Left lung (tissue), 10 donors: ENCODE measurements around the gene DBN1. TPM values are rescaled to one million over a fixed set of nuclear protein-coding genes. Genes with fewer than 3 reads are reported as not detected.

Source experiments
- ATAC-seq: fragments of 200-7000 bp; cut with Tn5 transposase; one replicate; pipeline ENCODE4 v1.9.1; 2020; ENCODE audit warnings: moderate library complexity
- DNase-seq, 4 donors: peaks; one replicate each; pipeline ENCODE4 v3.0.0-alpha.2; 2013 to 2020
- H3K27ac ChIP-seq, 2 donors: fragments of 200-600 bp; sonication (generic) in 1 of 2; one replicate each; pipeline versions ENCODE4 v1.5.0 to v1.8.0; 2020 to 2021
- H3K27me3 ChIP-seq, 2 donors: fragments of 200-600 bp; sonication (generic) in 1 of 2; one replicate each; pipeline versions ENCODE4 v1.5.0 to v1.8.0; 2020 to 2021
- H3K36me3 ChIP-seq, 2 donors: fragments of 200-600 bp; sonication (generic) in 1 of 2; one replicate each; pipeline versions ENCODE4 v1.5.0 to v1.8.0; 2020 to 2021
- H3K4me1 ChIP-seq, 2 donors: fragments of 200-600 bp; one replicate each; pipeline ENCODE4 v1.8.0; 2021
- H3K4me3 ChIP-seq, 2 donors: fragments of 200-600 bp; sonication (generic) in 1 of 2; one replicate each; pipeline versions ENCODE4 v1.5.0 to v1.8.0; 2020 to 2021; ENCODE audit warnings: mild to moderate bottlenecking in 1 of 2
- H3K9me3 ChIP-seq, 2 donors: fragments of 200-600 bp; sonication (generic) in 1 of 2; one replicate each; pipeline versions ENCODE4 v1.5.0 to v1.8.0; 2020 to 2021
- intact Hi-C, 2 donors: fragments of 100-400 bp; cut with DNase I; formaldehyde crosslinking; loops; one replicate each; pipeline versions ENCODE4 v1.11.2 to v1.14.2; 2022
- polyA plus RNA-seq, 6 donors: library from polyadenylated mRNA; unstranded; fragments of 120-200 nt; gene quantifications; one replicate each; pipeline ENCODE4 v1.2.1, GENCODE V29; 2013; ENCODE audit not compliant: insufficient read length in 6 of 6
- total RNA-seq, 2 donors: library from RNA; stranded (reverse); fragmentation: NEBNext Ultra II Directional; extraction: Animal tissue kit (Norgen Biotek cat#: 25700); gene quantifications; one replicate each; pipeline ENCODE4 v1.2.1, GENCODE V29; 2021
- TF ChIP-seq, protein P1 (sequence below), 2 donors: fragments of 200-600 bp; sonication (generic) in 1 of 2; IDR thresholded peaks; one replicate each; pipeline versions ENCODE4 v1.5.0 to v1.8.0; 2021; ENCODE audit warnings: antibody characterized with exemption in 2 of 2
- donor health status: DM: no; HTN: yes; CAD: no.
- donor health status: DM: no; HTN: no; CAD: no.

Gene DBN1
- total and polyA plus RNA-seq, 8 donors: 43.2 to 207 (median 148) TPM

DNA sequence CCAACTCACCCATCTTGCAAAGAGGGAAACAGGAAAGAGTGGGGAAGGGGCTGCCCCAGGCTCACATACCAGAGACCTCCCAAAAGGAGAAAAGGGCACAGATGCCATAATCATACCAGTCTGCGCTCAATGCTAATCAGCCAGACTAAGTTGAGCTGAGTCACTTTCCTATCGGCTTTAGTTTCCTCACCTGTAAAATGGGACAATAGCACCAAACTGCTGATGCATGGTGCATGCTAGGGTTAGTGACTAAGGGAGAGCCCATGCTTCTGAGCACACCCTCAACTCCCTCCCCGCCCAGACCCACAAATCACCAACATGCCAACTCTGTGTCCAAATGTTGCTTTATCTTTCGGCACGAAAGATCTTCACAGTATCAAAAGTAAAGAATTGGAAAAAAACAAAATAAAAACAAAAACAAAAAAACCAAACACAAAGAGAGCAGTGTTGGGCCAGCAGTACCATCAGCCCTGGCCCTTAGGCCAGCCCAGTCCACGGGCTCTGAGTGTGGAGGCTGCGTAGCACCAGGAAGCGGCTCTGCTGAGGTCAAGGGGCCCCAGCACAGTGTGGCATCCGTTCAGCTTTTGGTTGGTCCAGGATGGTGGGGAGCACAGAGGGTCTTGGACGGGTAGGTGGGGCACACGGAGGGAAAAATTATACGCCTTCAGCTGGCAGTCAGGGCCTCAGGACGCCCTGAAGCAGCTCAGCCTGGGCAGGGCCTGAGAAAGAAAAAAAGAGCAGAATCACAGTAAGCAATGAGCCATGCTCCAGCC lies 46.2 kb upstream of the DBN1 start:
- no peak for ATAC-seq
- intact Hi-C loops: no loop called here
- peaks cover 0 to 66% of the 10 kb centered on the region in 2 donors for H3K36me3 ChIP-seq

DNA sequence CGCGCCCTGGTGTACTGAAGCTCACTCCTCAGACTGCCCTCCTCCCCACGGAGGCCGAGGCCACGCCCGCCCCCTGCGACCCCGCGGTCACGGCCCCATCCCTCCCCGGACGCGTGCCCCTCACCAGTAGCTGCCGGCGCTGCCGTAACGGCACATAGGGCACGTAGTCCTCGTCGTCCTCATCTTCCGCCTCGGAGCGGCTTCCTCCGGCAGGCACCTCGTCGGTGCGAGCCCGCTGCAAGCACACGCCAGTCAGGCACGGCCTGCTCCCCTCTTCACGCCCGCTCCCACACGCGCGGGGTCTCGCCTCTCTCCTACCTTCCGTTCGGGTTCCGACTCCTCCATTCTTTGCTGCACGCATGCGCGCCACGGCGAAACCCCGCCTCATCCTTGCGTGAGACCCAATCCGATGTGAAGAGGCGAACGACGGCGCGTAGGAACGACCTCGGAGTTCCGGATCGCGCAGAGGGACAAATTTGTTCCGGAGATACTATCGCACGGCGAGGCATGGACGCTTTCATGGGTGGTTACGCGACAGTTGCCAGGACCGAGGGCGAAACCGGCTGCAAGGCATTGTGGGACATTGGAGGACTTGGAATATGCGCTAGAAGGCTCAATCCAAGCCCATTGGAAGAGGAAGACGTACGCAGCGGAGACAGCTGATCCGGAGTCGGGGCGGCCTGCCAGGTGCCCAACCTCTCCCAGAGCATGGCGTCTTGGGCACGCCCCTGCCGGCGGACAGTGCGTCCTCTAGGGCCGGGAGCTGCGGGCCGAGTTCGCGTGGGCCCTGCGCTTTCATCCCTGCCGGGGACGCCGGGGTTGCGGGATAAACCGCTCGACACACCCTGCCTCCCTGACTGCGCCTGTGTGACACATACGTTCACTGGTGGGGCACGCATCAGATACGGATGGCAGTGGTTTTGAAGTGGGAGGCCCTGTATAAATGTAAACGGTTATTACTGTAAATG lies 43.5 kb upstream of the DBN1 start, which contains the start of gene DDX41:
TSS of gene DDX41 (minus strand) at position 361 of the 968 bp plus-strand sequence. CDS start at position 345, 16 bp downstream.
- Histone ChIP-seq H3K27ac (peak within 1 kb of the TSS; percentile 76 to 86), H3K27me3 (no peaks in the 10 kb centered on the region), H3K9me3 (no peaks in the 10 kb centered on the region), H3K36me3 (peaks cover 0 to 67% of the 10 kb centered on the region in 2 donors), H3K4me3 (peak within 1 kb of the TSS; percentile 98), H3K4me1 (peaks cover 9 to 34% of the 10 kb centered on the region in 2 donors)
- intact Hi-C loops: no loop called here
- ATAC-seq (peak; percentile 92), DNase-seq (peak; percentile 97 to 99 (median 98))
- TF ChIP-seq, protein P1, sequence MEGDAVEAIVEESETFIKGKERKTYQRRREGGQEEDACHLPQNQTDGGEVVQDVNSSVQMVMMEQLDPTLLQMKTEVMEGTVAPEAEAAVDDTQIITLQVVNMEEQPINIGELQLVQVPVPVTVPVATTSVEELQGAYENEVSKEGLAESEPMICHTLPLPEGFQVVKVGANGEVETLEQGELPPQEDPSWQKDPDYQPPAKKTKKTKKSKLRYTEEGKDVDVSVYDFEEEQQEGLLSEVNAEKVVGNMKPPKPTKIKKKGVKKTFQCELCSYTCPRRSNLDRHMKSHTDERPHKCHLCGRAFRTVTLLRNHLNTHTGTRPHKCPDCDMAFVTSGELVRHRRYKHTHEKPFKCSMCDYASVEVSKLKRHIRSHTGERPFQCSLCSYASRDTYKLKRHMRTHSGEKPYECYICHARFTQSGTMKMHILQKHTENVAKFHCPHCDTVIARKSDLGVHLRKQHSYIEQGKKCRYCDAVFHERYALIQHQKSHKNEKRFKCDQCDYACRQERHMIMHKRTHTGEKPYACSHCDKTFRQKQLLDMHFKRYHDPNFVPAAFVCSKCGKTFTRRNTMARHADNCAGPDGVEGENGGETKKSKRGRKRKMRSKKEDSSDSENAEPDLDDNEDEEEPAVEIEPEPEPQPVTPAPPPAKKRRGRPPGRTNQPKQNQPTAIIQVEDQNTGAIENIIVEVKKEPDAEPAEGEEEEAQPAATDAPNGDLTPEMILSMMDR (IDR thresholded peaks at IDR 0.05): no peak

More for the DNA sequence above, 46.2 kb upstream of the DBN1 start:
- TF ChIP-seq, protein P1 (IDR thresholded peaks at IDR 0.05): no peak
- no peak overlapping the region for H3K27ac ChIP-seq
- H3K4me3 ChIP-seq: no peak overlapping the region
- DNase-seq: no peak
- H3K27me3 ChIP-seq: no peaks in the 10 kb centered on the region
- peaks cover 9 to 29% of the 10 kb centered on the region in 2 donors for H3K4me1 ChIP-seq
- no peaks in the 10 kb centered on the region for H3K9me3 ChIP-seq

DNA sequence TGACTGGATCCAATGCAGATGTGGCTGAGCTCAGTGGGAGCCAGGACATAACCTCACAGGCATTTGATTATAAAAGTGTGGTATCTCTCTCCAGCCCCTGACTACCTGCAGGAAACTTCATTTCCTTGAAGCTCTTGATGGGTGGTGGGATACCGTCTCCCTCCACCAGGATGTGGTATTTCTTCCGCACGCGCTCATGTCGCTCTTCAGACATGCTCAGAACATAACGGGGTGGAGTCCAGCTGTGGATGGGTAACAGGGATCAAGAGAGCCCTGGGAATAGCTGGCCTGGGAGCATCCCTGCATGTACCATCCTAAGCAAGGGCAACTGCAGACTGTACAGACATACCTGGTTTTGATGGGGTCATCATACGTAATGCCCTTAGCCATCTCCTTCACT lies 42.1 kb upstream of the DBN1 start:
- Histone ChIP-seq H3K9me3 (no peaks in the 10 kb centered on the region), H3K4me3 (peak overlapping the region in 1 of 2 donors; percentile 98), H3K4me1 (peaks cover 9 to 44% of the 10 kb centered on the region in 2 donors), H3K27ac (no peak overlapping the region), H3K27me3 (no peaks in the 10 kb centered on the region), H3K36me3 (peaks cover 0 to 67% of the 10 kb centered on the region in 2 donors)
- DNase-seq (no peak), ATAC-seq (no peak)
- TF ChIP-seq, protein P1 (IDR thresholded peaks at IDR 0.05): no peak
- intact Hi-C loops: no loop called here

DNA sequence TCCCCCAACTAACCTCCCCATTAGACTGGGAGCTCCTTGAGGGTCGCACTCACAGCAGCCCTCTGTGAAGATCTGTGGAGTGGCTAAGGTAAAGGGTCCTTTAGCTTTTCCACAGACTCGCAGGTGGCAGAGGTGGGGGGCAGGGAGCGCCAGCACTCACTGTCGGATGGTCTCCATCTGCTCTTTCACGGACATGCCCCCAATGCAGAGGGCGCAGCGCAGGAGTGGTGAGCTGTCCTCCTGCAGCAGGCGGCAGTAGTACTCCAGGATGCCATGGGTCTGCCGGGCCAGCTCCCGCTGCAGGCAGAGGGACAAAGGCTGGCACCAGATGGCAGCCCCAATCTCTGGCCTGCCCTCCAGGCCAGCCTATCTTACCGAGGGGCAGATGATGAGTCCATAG lies 41.1 kb upstream of the DBN1 start:
- TF ChIP-seq, protein P1 (IDR thresholded peaks at IDR 0.05): no peak
- H3K36me3 ChIP-seq: peaks cover 0 to 65% of the 10 kb centered on the region in 2 donors
- H3K27ac ChIP-seq: no peak overlapping the region
- DNase-seq (no peak), ATAC-seq (no peak)
- H3K27me3 ChIP-seq: no peaks in the 10 kb centered on the region
- H3K4me3 ChIP-seq: no peak overlapping the region
- peaks cover 9 to 51% of the 10 kb centered on the region in 2 donors for H3K4me1 ChIP-seq
- intact Hi-C loops: no loop called here
- no peaks in the 10 kb centered on the region for H3K9me3 ChIP-seq
